HG03064 (cell line): ENCODE measurements around the gene SUB1.
"Not testable (repeated sequence)": the region's sequence is repeated elsewhere in the genome, so short reads cannot be mapped to it uniquely, and the experiment has no call there.

Experiments
- ATAC-seq: cut with Tn5 transposase; IDR thresholded peaks from one replicate; pipeline ENCODE4 v1.9.1; 2021; ENCODE audit warnings: low read depth; ENCODE audit not compliant: unreplicated experiment

SUB1 gene

GRCh38 chr5:32598260-32598937 lies 13.0 kb downstream of the SUB1 start:
- ATAC-seq = no peak

- no peak for ATAC-seq
Observed at GRCh38 chr5:32598997-32599549, 13.7 kb downstream of the SUB1 start.

- ATAC-seq = no peak
Observed at GRCh38 chr5:32600054-32600622, 14.8 kb downstream of the SUB1 start.

GRCh38 chr5:32601623-32602295 lies 16.4 kb downstream of the SUB1 start:
- no peak for ATAC-seq

GRCh38 chr5:32602906-32603305 lies 17.5 kb downstream of the SUB1 start:
- no peak for ATAC-seq

GRCh38 chr5:32604800-32605765 lies 19.7 kb downstream of the SUB1 start:
- ATAC-seq = no peak

GRCh38 chr5:32605766-32606152 lies 20.4 kb downstream of the SUB1 start:
- ATAC-seq = no peak

GRCh38 chr5:32612134-32612888 lies 27.0 kb downstream of the SUB1 start:
- ATAC-seq = no peak

GRCh38 chr5:32613050-32613672 lies 27.8 kb downstream of the SUB1 start:
- ATAC-seq = peak; percentile 83

GRCh38 chr5:32615236-32615635 lies 29.9 kb downstream of the SUB1 start:
- no peak for ATAC-seq

- no peak for ATAC-seq
Observed at GRCh38 chr5:32618962-32619361, 33.6 kb downstream of the SUB1 start.

- ATAC-seq = no peak
Observed at GRCh38 chr5:32621256-32621655, 35.9 kb downstream of the SUB1 start.

- ATAC-seq = no peak
Observed at GRCh38 chr5:32625106-32625505, 39.7 kb downstream of the SUB1 start.

GRCh38 chr5:32625547-32625946 lies 40.2 kb downstream of the SUB1 start:
- no peak for ATAC-seq

GRCh38 chr5:32627219-32627870 lies 42.0 kb downstream of the SUB1 start:
- ATAC-seq = no peak

GRCh38 chr5:32628049-32628844 lies 42.9 kb downstream of the SUB1 start:
- ATAC-seq = no peak

GRCh38 chr5:32630867-32631491 lies 45.6 kb downstream of the SUB1 start:
- ATAC-seq = no peak

GRCh38 chr5:32633017-32633416 lies 47.7 kb downstream of the SUB1 start:
- not testable (repeated sequence) for ATAC-seq
